BLaER1 (cell line): Measurements from ENCODE around the gene CELF5.

Experiments
- H3K27ac ChIP-seq: shearing (Covaris generic); formaldehyde crosslinking; 2 replicates; pipeline ENCODE4 v1.8.1; 2022
- H3K27me3 ChIP-seq: shearing (Covaris generic); formaldehyde crosslinking; 2 replicates; pipeline ENCODE4 v1.8.1; 2022
- H3K36me3 ChIP-seq: shearing (Covaris generic); formaldehyde crosslinking; 2 replicates; pipeline ENCODE4 v1.8.1; 2022
- H3K4me1 ChIP-seq: shearing (Covaris generic); formaldehyde crosslinking; 2 replicates; pipeline ENCODE4 v1.8.1; 2022
- H3K4me2 ChIP-seq: shearing (Covaris generic); formaldehyde crosslinking; 2 replicates; pipeline ENCODE4 v1.8.1; 2022
- H3K4me3 ChIP-seq: shearing (Covaris generic); formaldehyde crosslinking; 2 replicates; pipeline ENCODE4 v1.8.1; 2022
- H3K9ac ChIP-seq: shearing (Covaris generic); formaldehyde crosslinking; 2 replicates; pipeline ENCODE4 v1.8.1; 2022
- H3K9me3 ChIP-seq: shearing (Covaris generic); formaldehyde crosslinking; 2 replicates; pipeline ENCODE4 v1.8.1; 2022
- H4K20me1 ChIP-seq: shearing (Covaris generic); formaldehyde crosslinking; 2 replicates; pipeline ENCODE4 v1.8.1; 2022
- Cebpa-rat ChIP-seq: shearing (Covaris generic); IDR thresholded peaks from 2 replicates; pipeline ENCODE4 v1.8.1; 2022

The CELF5 gene

DNA sequence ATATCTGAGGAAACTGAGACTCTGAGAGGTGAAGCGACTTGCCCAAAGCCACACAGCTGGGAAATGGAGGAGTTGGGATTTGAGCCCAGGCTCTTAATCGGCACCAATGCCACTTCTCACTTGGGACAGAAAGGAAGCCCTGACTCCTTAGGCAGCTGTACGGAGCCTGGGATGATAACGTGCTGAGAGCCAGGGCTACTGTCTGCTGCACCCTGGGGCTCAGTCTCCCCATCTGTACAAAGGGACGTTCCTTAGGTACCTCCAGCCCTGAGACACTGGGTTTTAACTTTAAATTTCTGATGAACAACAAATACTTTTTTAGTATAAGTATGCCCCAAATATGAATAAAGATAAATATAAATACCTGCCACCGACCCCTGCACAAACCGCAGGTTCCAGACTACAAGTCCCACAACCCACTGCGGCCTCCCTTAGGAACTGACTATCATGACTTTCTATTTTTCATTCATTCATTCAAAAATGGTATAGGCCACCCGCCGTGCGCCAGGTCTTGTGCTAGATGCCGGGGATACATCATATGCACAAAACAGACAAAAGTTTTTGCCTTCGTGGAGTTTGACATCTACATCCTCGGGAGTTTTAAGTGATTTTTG, 39.5 kb upstream of the CELF5 start:
- peak overlapping the region; percentile 96 for H3K27ac ChIP-seq

DNA sequence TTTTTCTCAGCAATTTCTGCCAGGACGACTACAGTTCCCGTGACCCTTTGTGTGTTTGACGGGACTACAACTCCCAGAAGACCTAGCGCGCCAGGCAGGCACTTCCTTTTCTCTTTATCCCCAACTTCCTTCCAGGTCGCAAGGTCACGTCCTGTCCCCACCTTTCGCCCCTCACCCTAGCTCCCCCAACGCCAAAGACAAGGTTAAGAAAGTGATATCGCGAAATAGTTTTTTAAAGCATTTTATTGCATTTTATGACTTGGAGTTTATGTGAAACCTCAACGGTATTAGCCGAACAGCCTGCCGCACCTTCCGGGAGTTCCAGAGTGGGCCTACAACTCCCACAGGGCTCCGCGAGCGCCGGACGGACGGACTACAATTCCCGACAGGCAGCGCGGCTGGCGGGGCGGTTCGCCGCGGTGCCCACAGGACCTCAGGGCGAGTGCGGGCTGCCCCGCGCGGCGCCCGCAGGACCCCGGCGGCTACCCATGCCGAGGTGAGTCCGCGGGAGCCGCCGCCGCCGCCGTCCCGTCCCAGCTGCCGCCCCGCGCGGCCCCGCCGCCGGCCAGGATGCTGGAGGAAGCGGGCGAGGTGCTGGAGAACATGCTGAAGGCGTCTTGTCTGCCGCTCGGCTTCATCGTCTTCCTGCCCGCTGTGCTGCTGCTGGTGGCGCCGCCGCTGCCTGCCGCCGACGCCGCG, 38.9 kb upstream of the CELF5 start, which contains the start of gene NCLN:
TSS of gene NCLN (plus strand) at position 470 of the 699 bp plus-strand sequence. CDS start at position 571, 101 bp downstream.
- Histone ChIP-seq H3K4me1 (peaks cover 81% of the 10 kb centered on the region), H3K36me3 (peaks cover 62% of the 10 kb centered on the region), H3K9me3 (no peaks in the 10 kb centered on the region), H3K27ac (peak within 1 kb of the TSS; percentile 96), H3K4me2 (peak within 1 kb of the TSS; percentile 99), H3K27me3 (no peaks in the 10 kb centered on the region), H3K4me3 (peak within 1 kb of the TSS; percentile 98), H3K9ac (peak within 1 kb of the TSS; percentile 97), H4K20me1 (peaks cover 94% of the 10 kb centered on the region)
- no peak for TF ChIP-seq Cebpa-rat

More for the DNA sequence above, 39.5 kb upstream of the CELF5 start:
- Histone ChIP-seq H3K36me3 (peaks cover 56% of the 10 kb centered on the region), H3K4me3 (peak overlapping the region; percentile 98), H3K9me3 (no peaks in the 10 kb centered on the region), H3K27me3 (no peaks in the 10 kb centered on the region), H3K4me1 (peaks cover 74% of the 10 kb centered on the region), H3K4me2 (peak overlapping the region; percentile 99), H3K9ac (peak overlapping the region; percentile 97; the same call in 1 of the 2 replicates), H4K20me1 (peaks cover 91% of the 10 kb centered on the region)
- no peak for TF ChIP-seq Cebpa-rat

DNA sequence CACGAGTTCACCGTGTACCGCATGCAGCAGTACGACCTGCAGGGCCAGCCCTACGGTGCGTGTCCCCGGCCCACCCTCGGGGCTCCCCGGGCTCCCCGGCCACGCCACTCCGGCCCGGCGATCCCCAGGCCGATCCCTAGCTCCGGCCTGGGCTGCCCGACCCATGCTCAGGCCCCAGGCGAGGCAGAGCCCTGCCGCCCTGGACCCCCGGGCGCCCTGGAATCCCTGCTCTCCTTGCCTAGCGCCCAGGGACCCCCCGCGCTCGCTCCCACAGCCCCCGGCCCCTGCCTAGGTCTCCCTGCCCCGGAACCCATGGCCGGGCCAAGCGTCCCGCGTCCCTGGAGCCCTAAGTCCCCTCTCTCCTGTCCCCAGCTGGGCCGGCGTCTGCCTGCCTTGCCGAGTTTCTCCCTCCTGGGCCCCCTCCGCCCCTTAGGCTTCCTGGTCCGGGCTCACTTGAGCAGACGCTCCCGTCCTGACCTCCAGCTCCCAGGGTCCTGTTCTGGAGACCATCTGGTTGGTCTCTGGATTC, 38.2 kb upstream of the CELF5 start:
- no peaks in the 10 kb centered on the region for H3K27me3 ChIP-seq
- H3K4me2 ChIP-seq = peak overlapping the region; percentile 99
- no peaks in the 10 kb centered on the region for H3K9me3 ChIP-seq
- peak overlapping the region; percentile 97 for H3K9ac ChIP-seq
- peak overlapping the region; percentile 98 for H3K4me3 ChIP-seq
- TF ChIP-seq Cebpa-rat = no peak
- peaks cover 94% of the 10 kb centered on the region for H4K20me1 ChIP-seq
- H3K27ac ChIP-seq = peak overlapping the region; percentile 96
- H3K36me3 ChIP-seq = peaks cover 64% of the 10 kb centered on the region
- H3K4me1 ChIP-seq = peaks cover 86% of the 10 kb centered on the region

DNA sequence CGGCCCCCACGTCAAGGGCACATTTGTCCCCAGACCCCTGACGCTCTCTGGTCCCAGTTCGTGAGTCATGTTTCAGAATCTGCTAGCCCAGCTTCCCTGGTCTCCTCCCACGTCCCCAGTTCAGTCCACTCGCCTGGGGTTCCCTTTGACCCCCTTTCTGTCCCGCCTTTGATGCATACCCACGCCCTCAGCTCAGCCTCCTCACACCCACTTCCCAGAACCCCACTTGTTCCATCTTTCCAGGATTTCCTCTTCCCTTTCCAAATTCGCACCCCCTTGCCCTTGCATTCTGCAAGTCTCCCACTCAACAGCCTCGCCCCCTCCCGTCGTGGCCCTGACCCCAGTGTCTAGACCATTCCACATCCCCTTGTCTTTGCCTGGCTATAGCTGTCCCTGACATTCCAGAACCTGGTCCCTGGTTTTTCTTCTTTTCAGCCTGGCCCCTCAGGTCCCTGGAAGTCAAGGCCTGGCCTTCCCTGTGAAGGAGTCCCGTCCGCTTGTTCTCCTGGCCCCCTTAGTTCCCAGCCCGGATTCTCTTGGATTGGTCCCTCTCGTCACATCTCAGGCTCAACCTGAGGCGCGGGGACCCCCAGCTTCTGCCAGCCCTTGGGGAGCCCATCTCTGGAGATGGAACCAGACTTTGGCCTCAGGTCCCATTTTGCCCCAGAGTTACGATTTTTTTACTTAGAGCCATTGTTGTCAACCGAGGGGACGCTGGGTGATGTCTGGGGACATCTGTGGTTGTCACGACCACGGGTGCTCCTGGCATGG, 37.4 kb upstream of the CELF5 start:
- H3K27me3 ChIP-seq = no peaks in the 10 kb centered on the region
- TF ChIP-seq Cebpa-rat = no peak
- H3K9ac ChIP-seq = peak overlapping the region; percentile 97
- peak overlapping the region; percentile 98 for H3K4me3 ChIP-seq
- peak overlapping the region; percentile 99 for H3K4me2 ChIP-seq
- peak overlapping the region; percentile 96 for H3K27ac ChIP-seq
- no peaks in the 10 kb centered on the region for H3K9me3 ChIP-seq
- H3K36me3 ChIP-seq = peaks cover 62% of the 10 kb centered on the region
- peaks cover 86% of the 10 kb centered on the region for H3K4me1 ChIP-seq
- peaks cover 94% of the 10 kb centered on the region for H4K20me1 ChIP-seq

DNA sequence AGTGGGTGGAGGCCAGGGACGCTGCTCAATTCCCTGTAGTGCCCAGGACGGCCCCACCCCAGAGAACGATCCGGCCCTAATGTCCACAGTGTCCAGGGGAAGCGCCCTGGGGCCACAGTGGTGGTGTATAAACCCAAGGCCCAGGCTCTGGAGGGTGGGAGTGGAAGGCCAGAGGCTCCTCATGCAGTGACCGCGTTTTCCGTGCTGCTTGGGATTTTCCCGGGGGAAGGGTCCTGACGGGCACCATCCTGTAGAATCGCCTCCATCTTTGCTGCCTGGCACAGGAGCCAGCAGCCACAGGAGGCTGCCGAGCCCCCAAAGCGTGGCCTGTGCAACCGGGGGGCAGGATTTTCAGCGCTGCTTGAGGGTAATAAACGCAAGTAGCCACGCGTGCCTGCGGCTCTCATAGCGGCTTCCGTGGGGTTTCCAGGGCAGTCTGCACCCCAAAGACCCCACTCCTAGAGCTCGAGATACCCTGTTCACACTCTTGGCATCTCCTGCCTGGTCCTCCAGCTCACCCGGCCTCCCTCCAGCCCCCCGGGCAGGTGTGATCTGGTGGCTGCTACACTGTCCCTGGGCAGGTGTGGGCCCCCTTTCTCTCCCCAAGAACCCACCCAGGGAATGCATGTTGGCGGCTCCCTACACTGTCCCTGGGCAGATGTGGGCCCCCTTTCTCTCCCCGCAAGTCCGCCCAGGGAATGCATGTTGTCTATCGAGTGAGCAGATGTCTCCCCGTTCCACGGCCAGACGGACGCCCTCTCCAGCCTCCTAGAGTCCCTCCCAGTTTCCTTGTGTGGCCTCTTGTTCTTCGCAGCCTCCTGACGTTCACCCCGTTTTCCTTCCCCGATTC, 36.6 kb upstream of the CELF5 start:
- Histone ChIP-seq H4K20me1 (peaks cover 94% of the 10 kb centered on the region), H3K36me3 (peaks cover 63% of the 10 kb centered on the region), H3K4me3 (peak overlapping the region; percentile 98), H3K4me2 (peak overlapping the region; percentile 99), H3K27me3 (no peaks in the 10 kb centered on the region), H3K9ac (peak overlapping the region; percentile 97), H3K27ac (peak overlapping the region; percentile 96), H3K9me3 (no peaks in the 10 kb centered on the region), H3K4me1 (peaks cover 85% of the 10 kb centered on the region)
- no peak for TF ChIP-seq Cebpa-rat

DNA sequence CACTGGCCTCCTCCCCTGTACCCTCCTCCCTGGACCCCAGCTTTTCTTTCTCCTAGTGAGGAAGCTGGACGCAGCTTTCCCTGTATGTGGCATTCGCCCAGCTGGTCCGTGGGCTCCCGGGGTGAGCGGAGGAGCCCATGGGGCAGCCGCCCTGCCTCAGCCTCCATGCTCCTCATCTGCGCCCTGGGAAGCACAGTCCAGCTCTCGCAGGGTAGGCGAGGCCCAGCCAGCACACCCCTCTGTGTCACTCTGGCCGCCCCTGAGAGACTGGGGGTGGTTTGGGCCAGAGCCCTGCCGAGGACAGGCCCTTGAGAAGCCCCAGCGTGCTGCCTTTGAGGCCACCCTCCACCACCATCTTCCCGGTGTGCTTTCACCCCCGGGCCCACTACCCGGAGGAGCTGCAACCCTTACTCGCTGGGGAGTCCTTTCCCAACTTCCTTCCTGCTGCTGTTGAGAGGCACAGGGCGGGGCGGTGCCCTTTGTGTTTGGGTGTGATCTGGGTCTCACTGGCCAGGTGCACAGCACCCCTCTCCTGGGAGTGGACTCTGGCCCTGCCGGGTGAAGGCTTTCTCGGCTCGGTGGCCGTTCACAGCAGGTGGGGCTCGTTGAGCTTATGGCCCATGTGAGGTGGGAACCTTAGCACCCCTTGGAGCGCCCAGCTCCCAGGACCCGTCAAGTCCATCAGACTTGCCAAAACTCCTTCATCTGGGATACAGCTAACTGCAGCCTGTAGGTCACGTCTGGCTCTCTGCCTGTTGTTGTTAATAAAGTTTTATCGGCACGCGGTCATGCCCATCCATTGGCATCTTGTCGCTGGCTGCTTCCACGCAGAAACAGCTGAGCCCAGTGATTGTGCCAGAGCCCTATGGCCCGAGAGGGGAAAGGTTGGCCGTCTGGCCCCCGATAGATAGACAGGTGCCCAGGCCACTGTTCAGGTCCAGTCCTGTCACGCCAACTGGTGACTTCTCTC, 35.5 kb upstream of the CELF5 start:
- Histone ChIP-seq H3K9ac (peak overlapping the region; percentile 97), H3K36me3 (peaks cover 60% of the 10 kb centered on the region), H3K27ac (peak overlapping the region; percentile 96), H3K4me3 (peak overlapping the region; percentile 98), H3K4me2 (peak overlapping the region; percentile 99), H4K20me1 (peaks cover 94% of the 10 kb centered on the region), H3K27me3 (no peaks in the 10 kb centered on the region), H3K9me3 (no peaks in the 10 kb centered on the region), H3K4me1 (peaks cover 85% of the 10 kb centered on the region)
- no peak for TF ChIP-seq Cebpa-rat

DNA sequence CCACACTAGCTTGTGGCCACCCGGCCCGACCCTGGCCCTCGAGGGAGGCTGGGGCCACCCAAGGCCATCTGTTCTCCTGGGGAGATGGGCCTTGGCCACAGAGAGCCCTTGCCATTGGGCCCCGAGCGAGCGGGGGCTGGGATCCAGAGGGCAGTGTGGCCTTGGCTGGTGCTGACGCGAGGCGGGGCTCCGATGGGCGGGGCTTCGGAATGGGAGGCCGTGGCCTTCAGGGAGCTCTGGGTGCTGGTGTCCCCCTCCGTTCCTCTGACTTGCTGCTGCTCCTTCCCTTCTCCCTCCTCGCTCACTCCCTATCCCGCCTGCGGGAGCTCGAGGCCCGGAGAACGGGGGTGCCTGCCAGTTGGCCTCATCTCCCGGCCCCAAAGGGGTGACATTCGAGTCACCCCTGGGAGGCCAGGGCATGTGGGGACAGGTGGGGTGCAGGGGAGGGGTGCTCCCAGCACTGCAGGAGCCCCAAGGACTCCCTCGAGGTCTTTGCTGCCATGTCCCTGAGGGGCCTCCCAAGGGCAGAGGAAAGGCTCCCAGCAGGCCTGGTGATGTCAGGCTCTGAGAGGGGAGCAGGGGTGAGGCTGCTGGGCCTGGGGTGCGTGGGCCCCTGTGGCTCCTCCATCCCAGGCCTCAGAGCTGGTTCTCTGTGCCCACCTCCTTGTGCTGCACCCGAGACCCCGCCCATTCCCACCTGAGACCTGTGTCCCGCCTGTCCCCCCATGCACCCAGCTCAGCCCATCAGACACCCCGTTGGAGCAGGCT, 34.6 kb upstream of the CELF5 start:
- Histone ChIP-seq H3K4me2 (peak overlapping the region; percentile 99), H3K27ac (peak overlapping the region; percentile 96), H3K9ac (peak overlapping the region; percentile 97), H3K27me3 (no peaks in the 10 kb centered on the region), H3K4me1 (peaks cover 82% of the 10 kb centered on the region), H3K36me3 (peaks cover 61% of the 10 kb centered on the region), H4K20me1 (peaks cover 94% of the 10 kb centered on the region), H3K4me3 (no peak overlapping the region), H3K9me3 (no peaks in the 10 kb centered on the region)
- no peak for TF ChIP-seq Cebpa-rat

DNA sequence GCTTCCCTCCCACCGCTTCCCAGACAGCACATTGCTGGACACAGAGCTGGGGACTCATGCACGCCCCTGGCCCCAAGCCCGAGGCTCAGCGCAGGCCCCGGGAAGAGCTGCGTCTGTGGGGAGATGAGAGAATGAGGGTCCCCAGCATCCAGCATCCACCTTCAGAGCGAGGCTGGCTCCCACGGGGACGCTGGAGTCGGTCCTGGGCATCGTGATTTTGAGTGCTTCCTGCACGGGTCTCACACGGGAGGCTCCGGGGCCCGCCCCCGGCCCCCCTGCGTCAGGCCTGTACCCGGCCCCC, 34.0 kb upstream of the CELF5 start:
- Histone ChIP-seq H3K4me3 (no peak overlapping the region), H3K4me2 (peak overlapping the region; percentile 99), H3K4me1 (peaks cover 80% of the 10 kb centered on the region), H4K20me1 (peaks cover 95% of the 10 kb centered on the region), H3K9me3 (no peaks in the 10 kb centered on the region), H3K9ac (0 out of 2 replicates have a peak overlapping the region, but pooled peaks have one; percentile 97), H3K27me3 (no peaks in the 10 kb centered on the region), H3K27ac (peak overlapping the region; percentile 96), H3K36me3 (peaks cover 67% of the 10 kb centered on the region)
- no peak for TF ChIP-seq Cebpa-rat
